Effector CD8-positive, alpha-beta T cell (primary cell): ENCODE measurements around the gene CALB2.

Experiments used
- DNase-seq: peaks from one replicate; lab custom pipeline; 2025; lab: John Stamatoyannopoulos, UW

Gene CALB2

DNA sequence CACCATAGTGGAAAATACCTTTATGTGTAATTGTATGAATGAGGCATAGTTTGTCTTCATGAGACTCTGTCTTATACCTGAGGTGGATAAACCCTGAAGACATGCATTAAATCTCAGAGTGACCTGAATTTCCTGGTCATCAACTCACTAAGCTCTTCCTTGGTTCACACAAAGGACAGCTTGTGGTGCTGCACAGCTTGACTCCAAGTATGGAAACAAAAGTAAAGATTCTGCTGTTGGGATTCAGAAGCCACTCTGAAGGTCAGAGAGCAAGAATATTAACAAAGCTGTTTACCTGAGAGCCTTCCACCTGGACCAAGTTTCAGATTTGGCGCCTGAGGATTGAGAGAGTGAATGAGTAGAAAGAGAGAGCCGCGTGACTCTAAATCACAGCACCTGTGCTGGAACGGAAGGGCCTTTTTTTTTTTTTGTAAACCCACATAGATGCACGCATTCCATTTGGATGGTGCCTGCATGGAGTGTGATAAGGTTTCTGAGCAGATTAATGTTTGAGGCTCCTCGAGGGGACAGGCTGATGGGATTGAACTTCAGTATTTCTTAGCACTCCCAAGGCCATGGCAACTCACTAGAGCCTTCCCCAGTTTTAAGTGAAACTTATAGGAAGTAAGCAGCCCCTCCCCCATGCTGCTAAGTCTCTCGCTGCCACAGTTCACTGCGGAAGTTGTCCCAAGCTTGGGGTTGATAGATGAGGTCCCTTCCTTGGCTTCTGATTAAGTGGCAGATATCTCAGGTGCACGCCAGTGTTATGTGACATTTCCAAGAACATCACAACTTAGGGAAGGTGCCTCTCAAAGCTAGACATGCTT is 28.7 kb downstream of the CALB2 start:
- no peak for DNase-seq

DNA sequence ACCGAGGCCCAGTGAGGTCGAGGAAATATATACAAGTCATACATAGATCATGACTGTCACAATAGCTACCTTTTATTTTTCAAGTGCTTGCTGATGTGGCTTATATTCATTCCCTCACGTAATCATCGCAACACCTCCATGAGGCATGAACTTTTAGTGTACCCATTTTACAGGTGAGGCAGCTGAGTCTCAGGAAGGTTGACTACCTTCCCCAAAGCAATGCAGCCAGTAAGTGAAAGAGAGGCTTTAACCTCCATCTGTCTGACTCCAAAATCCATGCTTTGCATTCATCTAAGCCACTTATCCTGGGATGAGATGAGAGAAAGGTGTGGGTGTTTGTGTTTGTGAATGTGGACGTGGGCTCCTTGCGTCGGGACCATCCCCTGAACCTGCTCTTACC is 30.8 kb downstream of the CALB2 start:
- DNase-seq: no peak

DNA sequence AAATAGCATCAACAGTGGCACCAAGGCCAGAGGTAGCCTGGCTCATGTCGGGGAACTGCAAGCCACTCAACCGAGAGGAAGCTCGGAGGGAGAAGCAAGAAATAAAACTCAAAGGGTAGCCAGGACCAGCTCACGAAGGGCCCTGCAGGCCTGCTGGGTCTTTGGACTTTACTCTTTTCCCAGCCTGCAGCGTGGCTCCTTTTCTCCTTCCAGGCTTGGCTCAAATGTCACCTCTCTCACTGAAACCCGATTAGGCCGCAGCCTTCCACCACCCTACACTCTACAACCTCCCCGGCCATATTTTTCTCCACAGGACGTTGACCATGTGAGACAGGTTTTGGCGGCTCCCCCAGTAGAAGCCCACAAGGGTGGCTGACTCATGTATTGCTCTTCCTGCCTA is 38.1 kb downstream of the CALB2 start:
- no peak for DNase-seq

DNA sequence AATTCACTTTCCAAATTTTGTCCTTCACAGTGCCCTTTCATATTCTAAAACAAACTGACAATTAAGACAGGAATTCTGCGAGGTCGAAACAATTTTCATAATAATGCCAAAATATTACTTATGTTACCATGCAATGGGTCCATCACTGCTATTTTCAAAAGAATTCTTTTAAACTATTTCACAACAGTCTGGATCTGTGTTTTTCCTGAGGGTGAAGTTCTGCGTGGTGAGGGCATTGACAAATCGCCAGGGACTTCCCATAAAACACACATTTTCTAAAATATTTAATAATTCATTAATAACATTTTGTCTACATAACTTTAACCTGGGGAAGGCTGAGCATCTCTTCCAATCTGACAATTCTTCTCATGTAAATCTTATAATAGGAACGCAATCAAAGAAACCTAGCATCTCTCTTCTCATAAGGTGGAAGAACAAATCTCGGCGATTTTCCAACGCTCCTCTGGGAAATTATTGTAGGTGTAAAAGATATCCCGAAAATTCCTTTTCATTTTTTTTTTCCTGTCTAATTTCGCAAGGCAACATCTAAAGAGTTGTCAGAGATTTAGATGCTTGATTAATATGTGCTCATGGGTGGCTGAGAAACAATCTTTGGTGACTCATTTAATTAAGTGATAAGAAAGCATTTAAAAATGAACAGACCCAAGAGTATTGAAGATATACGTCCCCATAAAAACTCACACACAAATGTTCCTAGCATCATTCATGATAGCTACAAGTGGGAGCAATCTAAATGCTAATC is 41.5 kb downstream of the CALB2 start:
- no peak for DNase-seq

GRCh38 chr16:71402007-71402406 is 43.5 kb downstream of the CALB2 start:
- no peak for DNase-seq

DNA sequence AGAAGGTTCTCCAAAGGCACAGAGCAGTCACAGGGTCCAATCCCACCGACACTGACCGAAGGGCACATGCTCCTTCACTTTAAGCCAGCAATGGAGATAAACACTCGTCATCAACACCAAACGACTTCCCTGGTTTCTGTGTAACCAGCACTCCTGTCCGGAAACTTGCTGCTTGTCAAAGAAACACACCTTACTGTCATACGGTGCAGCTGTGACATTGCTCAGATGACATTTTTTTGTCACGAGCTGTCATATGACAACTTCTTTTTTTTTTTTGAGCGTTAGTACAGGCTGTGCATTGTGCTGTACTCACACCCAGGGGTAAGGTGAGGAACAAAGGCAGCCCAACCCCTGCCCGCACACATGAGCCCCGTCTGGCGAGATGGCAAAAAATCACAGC is 44.2 kb downstream of the CALB2 start:
- DNase-seq: no peak

GRCh38 chr16:71404364-71404763 is 45.8 kb downstream of the CALB2 start:
- no peak for DNase-seq

- no peak for DNase-seq
Observed at GRCh38 chr16:71406316-71406715, 47.8 kb downstream of the CALB2 start.

DNA sequence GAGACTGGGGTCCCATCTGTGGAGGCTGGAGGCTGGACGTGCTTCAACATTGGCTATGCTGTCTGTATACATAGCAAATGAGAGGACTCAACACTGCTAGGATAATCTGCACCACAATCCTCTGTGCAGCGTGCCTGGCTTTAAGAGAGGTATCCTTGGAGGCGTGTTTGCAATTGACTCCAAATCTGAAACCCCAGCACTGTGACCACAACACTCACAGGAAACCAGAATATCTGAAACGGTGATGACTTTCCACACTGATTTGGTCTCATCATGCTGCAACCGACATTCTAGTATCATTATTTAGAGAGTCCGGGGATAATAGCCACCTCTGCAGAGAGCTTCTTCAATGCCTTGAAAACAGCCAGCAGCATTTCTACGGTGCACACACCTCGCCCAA is 48.2 kb downstream of the CALB2 start:
- DNase-seq: no peak

GRCh38 chr16:71407731-71408130 is 49.2 kb downstream of the CALB2 start:
- DNase-seq: no peak

GRCh38 chr16:71408536-71408935 is 50.0 kb downstream of the CALB2 start:
- no peak for DNase-seq

GRCh38 chr16:71409011-71409775 is 50.7 kb downstream of the CALB2 start:
- no peak for DNase-seq

- DNase-seq: no peak
Observed at GRCh38 chr16:71410146-71410545, 51.6 kb downstream of the CALB2 start.

DNA sequence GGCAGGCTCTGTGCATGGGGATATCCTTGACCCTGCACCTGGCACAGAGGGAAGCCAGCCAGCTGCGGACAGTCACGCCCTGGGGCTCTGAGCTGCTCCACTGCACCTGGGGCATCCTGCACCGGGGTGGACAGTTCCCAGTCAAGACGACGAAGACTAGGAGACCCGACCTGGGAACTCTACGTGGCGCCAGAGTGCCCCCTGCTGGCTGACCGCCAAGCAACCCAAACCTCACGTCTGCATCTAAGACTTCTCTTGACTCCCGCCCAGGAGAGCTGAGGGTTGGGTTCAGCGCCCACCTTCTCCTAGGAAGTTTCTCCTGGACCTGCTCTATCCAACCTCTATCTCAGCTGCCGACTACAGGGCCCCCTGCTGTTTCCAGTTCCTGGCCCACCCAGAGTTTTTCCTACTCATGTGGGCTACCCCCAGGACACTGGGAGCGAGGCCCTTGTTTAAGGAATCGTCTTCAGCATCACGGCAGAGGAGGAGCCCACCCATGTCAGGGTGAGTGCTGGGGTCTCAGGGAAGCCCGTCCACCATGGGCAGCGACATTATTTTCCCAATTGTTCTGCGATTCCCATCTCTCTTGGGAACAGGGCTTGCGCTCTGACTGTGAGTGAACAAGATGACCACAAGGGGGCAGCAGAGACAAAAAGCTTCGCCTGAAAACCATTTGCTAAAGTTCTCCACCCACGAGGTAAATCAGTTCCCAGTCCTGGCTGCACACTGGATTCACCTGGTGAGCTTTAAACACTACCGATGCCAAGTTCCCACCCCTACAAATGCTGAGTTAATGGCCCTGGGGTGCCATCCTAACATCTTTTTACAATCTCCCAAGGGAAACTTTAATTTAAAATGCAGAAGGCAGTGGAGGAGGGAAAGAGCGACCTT is 54.0 kb downstream of the CALB2 start:
- peak; percentile 53 for DNase-seq

- no peak for DNase-seq
Observed at GRCh38 chr16:71413341-71413740, 54.8 kb downstream of the CALB2 start.

DNA sequence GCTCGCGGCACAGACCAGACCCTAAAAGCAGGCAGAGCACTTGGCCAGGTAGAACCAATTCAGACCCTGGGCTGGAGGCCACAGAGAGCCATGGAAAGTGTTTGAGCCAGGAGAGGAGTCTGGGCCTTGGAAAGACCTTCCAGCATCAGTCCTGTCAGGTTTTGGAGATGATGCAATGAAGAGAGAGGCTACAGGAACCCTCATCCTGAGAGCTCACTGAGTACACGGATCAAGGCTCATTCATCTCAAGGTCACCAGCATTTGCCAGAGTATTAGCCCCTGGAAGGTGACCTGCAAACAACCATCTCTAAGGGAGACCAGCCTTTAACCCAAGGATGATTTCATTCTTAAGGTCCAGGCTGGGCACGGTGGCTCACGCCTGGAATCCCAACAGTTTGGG is 55.5 kb downstream of the CALB2 start:
- no peak for DNase-seq

DNA sequence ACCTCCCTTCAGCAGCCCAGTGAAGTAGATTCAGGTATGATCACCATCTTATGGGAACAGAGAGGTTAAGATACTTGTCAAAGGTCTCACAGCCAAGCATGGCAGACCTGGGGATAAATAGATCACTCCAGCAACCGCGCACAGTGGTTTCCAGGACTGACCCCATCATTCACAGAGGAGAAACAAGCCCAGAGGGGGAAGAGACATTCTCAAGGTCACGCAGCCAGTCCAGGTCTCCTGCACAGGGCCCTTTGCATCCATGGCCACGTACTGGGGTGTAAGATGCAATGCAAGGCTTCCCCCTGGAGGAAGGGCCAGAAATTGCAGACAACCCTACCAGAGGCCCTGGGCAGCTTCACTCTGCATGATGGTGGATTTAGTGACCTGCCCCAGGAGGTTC is 63.4 kb downstream of the CALB2 start:
- no peak for DNase-seq

DNA sequence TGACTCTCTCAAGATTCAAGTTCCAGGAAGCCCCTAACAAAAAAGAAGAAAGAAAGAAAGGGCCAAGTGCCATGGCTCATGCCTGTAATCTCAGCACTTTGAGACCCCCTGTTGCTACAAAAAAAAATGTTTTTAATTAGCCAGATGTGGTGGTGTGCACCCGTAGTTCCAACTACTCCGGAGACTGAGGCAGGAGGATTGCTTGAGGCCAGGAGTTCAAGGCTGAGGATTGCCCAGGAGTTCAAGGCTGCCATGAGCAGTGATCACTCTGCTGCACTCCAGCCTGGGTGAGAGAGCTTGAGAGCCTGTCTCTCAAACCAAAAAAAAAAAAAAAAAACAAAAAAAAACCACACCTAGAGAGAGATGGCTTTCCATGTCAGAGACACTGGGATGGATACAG is 64.5 kb downstream of the CALB2 start:
- no peak for DNase-seq

DNA sequence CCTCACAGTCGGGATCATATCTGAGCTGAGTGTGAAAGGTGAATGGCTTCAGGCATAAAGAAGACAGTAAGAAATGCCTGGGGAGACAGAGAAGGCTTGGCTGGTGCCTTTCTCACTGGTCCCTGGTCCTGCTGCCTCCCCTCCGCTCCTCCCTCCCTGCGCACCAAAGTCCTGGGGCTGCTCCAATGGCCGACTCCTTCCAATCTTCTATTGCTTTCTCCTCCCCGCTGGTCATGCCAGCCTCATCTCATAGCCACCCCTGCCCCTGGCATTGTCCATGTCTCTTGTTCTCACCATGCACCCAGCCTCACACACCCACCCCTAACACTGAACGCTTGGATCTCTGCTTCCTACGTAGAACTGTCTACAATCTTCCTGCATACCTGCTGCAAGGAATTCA is 65.3 kb downstream of the CALB2 start:
- DNase-seq: no peak

DNA sequence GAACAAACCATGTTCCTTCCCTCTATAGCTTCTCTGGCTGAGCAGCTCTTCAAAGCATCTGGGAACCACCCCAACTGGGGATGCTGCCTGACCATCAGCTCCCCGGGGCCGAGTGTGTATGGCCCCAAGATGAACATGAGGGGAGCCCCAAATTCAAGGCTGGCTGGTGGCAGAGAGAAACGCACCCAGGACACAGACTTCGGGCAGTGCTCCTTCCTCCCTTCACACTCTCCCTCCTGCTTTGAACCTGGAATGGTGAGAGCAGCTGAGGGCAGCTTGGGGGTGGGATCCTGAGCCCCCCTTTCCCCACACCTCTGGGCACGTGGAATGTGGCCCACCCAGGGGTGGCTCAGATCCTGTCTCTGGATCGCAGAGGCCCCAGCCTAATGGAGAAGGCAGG is 66.1 kb downstream of the CALB2 start:
- no peak for DNase-seq

DNA sequence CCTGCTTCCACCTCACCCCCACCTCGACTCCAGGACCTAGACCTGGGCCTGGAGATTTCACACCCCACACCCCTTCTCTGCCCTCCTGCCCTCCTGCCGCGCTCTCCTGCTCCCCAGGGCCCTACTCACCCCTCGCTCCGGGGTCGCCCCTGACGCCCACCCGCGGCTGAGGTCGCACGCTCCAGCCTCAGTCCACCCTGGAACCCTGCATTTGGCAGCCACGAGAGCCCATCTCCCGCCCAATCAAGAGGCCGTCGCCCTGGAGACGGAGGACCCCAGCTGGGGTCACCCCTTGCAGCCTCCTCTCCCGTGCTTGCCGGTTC is 67.2 kb downstream of the CALB2 start:
- no peak for DNase-seq
